ENCODE measurements around the gene TKTL1. TPM values are rescaled to one million over a fixed set of nuclear protein-coding genes. Genes with fewer than 3 reads are reported as not detected.
A peak's percentile ranks its signal among the peaks of the same experiment; 100 is the strongest.

Gene TKTL1
- total RNA-seq, 1 donor from 2014 or later = 0.18 TPM

- DNase-seq (ENCODE audit: low spot score) (peak; percentile 77), ATAC-seq (peak; percentile 58)
- intact Hi-C loops (cut with DNase I) = no loop called here
Observed at GRCh38 chrX:154308108-154308946, 12.7 kb downstream of the TKTL1 start.

- intact Hi-C loops (cut with DNase I) = no loop called here
- ATAC-seq (no peak), DNase-seq (ENCODE audit: low spot score) (no peak)
Observed at GRCh38 chrX:154309041-154309775, 13.6 kb downstream of the TKTL1 start.

GRCh38 chrX:154310616-154311536 is 15.3 kb downstream of the TKTL1 start:
- ATAC-seq (no peak), DNase-seq (ENCODE audit: low spot score) (no peak)
- intact Hi-C loops (cut with DNase I) = no loop called here

- ATAC-seq = no peak
- no peak for DNase-seq (ENCODE audit: low spot score)
- intact Hi-C loops (cut with DNase I) = no loop called here
Observed at GRCh38 chrX:154312116-154312515, 16.5 kb downstream of the TKTL1 start.

- ATAC-seq (no peak), DNase-seq (ENCODE audit: low spot score) (no peak)
- intact Hi-C loops (cut with DNase I) = no loop called here
Observed at GRCh38 chrX:154313147-154313546, 17.6 kb downstream of the TKTL1 start.

GRCh38 chrX:154315416-154315815 is 19.8 kb downstream of the TKTL1 start:
- intact Hi-C loops (cut with DNase I) = no loop called here
- DNase-seq (ENCODE audit: low spot score) (no peak), ATAC-seq (no peak)

- ATAC-seq = peak; percentile 34
- intact Hi-C loops (cut with DNase I) = no loop called here
- DNase-seq (ENCODE audit: low spot score) = no peak
Observed at GRCh38 chrX:154317391-154317995, 21.9 kb downstream of the TKTL1 start.

- intact Hi-C loops (cut with DNase I) = no loop called here
- ATAC-seq (no peak), DNase-seq (ENCODE audit: low spot score) (no peak)
Observed at GRCh38 chrX:154320406-154320805, 24.8 kb downstream of the TKTL1 start.

GRCh38 chrX:154321152-154321551 is 25.6 kb downstream of the TKTL1 start:
- intact Hi-C loops (cut with DNase I) = no loop called here
- no peak for DNase-seq (ENCODE audit: low spot score)
- ATAC-seq = no peak

GRCh38 chrX:154321594-154321993 is 26.0 kb downstream of the TKTL1 start:
- no peak for ATAC-seq
- DNase-seq (ENCODE audit: low spot score) = no peak
- intact Hi-C loops (cut with DNase I) = no loop called here

- ATAC-seq = no peak
- intact Hi-C loops (cut with DNase I) = no loop called here
Observed at GRCh38 chrX:154322890-154323289, 27.3 kb downstream of the TKTL1 start.

GRCh38 chrX:154323537-154323936 is 27.9 kb downstream of the TKTL1 start:
- no peak for ATAC-seq
- no peak for DNase-seq (ENCODE audit: low spot score)
- intact Hi-C loops (cut with DNase I) = no loop called here

More at GRCh38 chrX:154322890-154323289, 27.3 kb downstream of the TKTL1 start:
- DNase-seq (ENCODE audit: low spot score) = no peak

- DNase-seq (ENCODE audit: low spot score) = no peak
- intact Hi-C loops (cut with DNase I) = no loop called here
- ATAC-seq = peak; percentile 53
Observed at GRCh38 chrX:154325541-154325940, 29.9 kb downstream of the TKTL1 start.

GRCh38 chrX:154327038-154327820 is 31.6 kb downstream of the TKTL1 start:
- DNase-seq (ENCODE audit: low spot score) (no peak), ATAC-seq (peak; percentile 19)
- intact Hi-C loops (cut with DNase I) = no loop called here

GRCh38 chrX:154328646-154329045 is 33.1 kb downstream of the TKTL1 start:
- ATAC-seq (no peak), DNase-seq (ENCODE audit: low spot score) (no peak)
- intact Hi-C loops (cut with DNase I) = no loop called here

- DNase-seq (ENCODE audit: low spot score) (no peak), ATAC-seq (no peak)
- intact Hi-C loops (cut with DNase I) = no loop called here
Observed at GRCh38 chrX:154329294-154329693, 33.7 kb downstream of the TKTL1 start.

GRCh38 chrX:154332561-154332960 is 37.0 kb downstream of the TKTL1 start:
- intact Hi-C loops (cut with DNase I) = no loop called here
- ATAC-seq (no peak), DNase-seq (ENCODE audit: low spot score) (no peak)

GRCh38 chrX:154333116-154333515 is 37.5 kb downstream of the TKTL1 start:
- intact Hi-C loops (cut with DNase I) = no loop called here
- ATAC-seq = no peak
- no peak for DNase-seq (ENCODE audit: low spot score)
